GM12875 (cell line): ENCODE data around the gene TSHZ1.

Source experiments
- H3K4me3 ChIP-seq: one replicate; pipeline ENCODE4 v1.5.1; 2011; ENCODE audit warnings: low read depth, low read length, control low read depth
- CTCF ChIP-seq: IDR thresholded peaks from 2 replicates; pipeline ENCODE4 v1.5.1; 2011; ENCODE audit warnings: low read depth, mild to moderate bottlenecking, control low read depth, inconsistent platforms, low read length, moderate library complexity, borderline replicate concordance; ENCODE audit not compliant: insufficient read depth

TSHZ1 gene

GRCh38 chr18:75213611-75214331, 3.2 kb downstream of the TSHZ1 start:
- no peak for TF ChIP-seq CTCF
- no peak overlapping the region for H3K4me3 ChIP-seq

- TF ChIP-seq CTCF, result no peak
- no peak overlapping the region for H3K4me3 ChIP-seq
These were observed 3.7 kb downstream of the TSHZ1 start for GRCh38 chr18:75214332-75214690.

GRCh38 chr18:75214766-75215510, 4.3 kb downstream of the TSHZ1 start:
- H3K4me3 ChIP-seq, result no peak overlapping the region
- no peak for TF ChIP-seq CTCF

GRCh38 chr18:75215663-75216062, 5.1 kb downstream of the TSHZ1 start:
- H3K4me3 ChIP-seq, result no peak overlapping the region
- TF ChIP-seq CTCF, result no peak

GRCh38 chr18:75216212-75216910, 5.8 kb downstream of the TSHZ1 start:
- no peak for TF ChIP-seq CTCF
- H3K4me3 ChIP-seq, result no peak overlapping the region

- no peak overlapping the region for H3K4me3 ChIP-seq
- no peak for TF ChIP-seq CTCF
These were observed 6.5 kb downstream of the TSHZ1 start for GRCh38 chr18:75216911-75217689.
